ENCODE measurements around the gene GRM7. TPM values are rescaled to one million over a fixed set of nuclear protein-coding genes. Genes with fewer than 3 reads are reported as not detected.

The GRM7 gene
- total and polyA plus RNA-seq, 2 experiments from 2014 or later, result 0.40 TPM; not detected in 1

- TF ChIP-seq ZNF462 (CRISPR knock-in tag; IDR thresholded peaks at IDR 0.05) (no peak), POLR2AphosphoS5 (IDR thresholded peaks at IDR 0.05; ENCODE audit: low read depth) (no peak), ETS1 (IDR thresholded peaks at IDR 0.05) (no peak), CREB1 (CRISPR knock-in tag; IDR thresholded peaks at IDR 0.05; ENCODE audit: low read depth) (no peak), EZH2phosphoT487 (IDR thresholded peaks at IDR 0.05; ENCODE audit: unreplicated experiment) (no peak)
These were observed 584.0 kb downstream of the GRM7 start (continued) for GRCh38 chr3:7444886-7445285.

- Histone ChIP-seq H2AFZ (no peak overlapping the region), H3K27ac (ENCODE audit: low read depth) (no peak overlapping the region), H3K79me2 (replicated peaks; ENCODE audit: insufficient read depth) (no peaks in the 10 kb centered on the region), H3K9me2 (ENCODE audit: insufficient read depth) (no peaks in the 10 kb centered on the region), H3K4me1 (ENCODE audit: insufficient read depth) (no peaks in the 10 kb centered on the region), H3K4me3 (no peak overlapping the region), H3K27me3 (ENCODE audit: insufficient read depth) (no peaks in the 10 kb centered on the region), H3K4me2 (no peak overlapping the region), H3K36me3 (ENCODE audit: insufficient read depth) (no peaks in the 10 kb centered on the region), H3F3A (replicated peaks; ENCODE audit: low read depth) (no peaks in the 10 kb centered on the region), H4K20me1 (replicated peaks; ENCODE audit: insufficient read depth) (no peaks in the 10 kb centered on the region)
- Mint-ChIP-seq H3K36me3 (ENCODE audit: low read depth) (no peaks in the 10 kb centered on the region), H3K4me1 (peaks cover 5% of the 10 kb centered on the region; the same call in 1 of the 3 replicates), H3K9me3 (no peaks in the 10 kb centered on the region), H3K27me3 (ENCODE audit: insufficient read depth, low read depth, poor library complexity) (no peaks in the 10 kb centered on the region), H3K27ac (no peak overlapping the region), H3K4me3 (no peak overlapping the region)
- DNase-seq (ENCODE audit: low spot score) (no peak), ATAC-seq (no peak)
- no peak for TF ChIP-seq EZH2 (IDR thresholded peaks at IDR 0.05; ENCODE audit: low read depth, unreplicated experiment)
- no peak for TF ChIP-seq ZNF114 (CRISPR knock-in tag; IDR thresholded peaks at IDR 0.05)
- TF ChIP-seq EZH2phosphoT487 (IDR thresholded peaks at IDR 0.05; ENCODE audit: unreplicated experiment), result no peak
- TF ChIP-seq CREB1 (CRISPR knock-in tag; IDR thresholded peaks at IDR 0.05; ENCODE audit: low read depth), result no peak
- TF ChIP-seq, protein P1, sequence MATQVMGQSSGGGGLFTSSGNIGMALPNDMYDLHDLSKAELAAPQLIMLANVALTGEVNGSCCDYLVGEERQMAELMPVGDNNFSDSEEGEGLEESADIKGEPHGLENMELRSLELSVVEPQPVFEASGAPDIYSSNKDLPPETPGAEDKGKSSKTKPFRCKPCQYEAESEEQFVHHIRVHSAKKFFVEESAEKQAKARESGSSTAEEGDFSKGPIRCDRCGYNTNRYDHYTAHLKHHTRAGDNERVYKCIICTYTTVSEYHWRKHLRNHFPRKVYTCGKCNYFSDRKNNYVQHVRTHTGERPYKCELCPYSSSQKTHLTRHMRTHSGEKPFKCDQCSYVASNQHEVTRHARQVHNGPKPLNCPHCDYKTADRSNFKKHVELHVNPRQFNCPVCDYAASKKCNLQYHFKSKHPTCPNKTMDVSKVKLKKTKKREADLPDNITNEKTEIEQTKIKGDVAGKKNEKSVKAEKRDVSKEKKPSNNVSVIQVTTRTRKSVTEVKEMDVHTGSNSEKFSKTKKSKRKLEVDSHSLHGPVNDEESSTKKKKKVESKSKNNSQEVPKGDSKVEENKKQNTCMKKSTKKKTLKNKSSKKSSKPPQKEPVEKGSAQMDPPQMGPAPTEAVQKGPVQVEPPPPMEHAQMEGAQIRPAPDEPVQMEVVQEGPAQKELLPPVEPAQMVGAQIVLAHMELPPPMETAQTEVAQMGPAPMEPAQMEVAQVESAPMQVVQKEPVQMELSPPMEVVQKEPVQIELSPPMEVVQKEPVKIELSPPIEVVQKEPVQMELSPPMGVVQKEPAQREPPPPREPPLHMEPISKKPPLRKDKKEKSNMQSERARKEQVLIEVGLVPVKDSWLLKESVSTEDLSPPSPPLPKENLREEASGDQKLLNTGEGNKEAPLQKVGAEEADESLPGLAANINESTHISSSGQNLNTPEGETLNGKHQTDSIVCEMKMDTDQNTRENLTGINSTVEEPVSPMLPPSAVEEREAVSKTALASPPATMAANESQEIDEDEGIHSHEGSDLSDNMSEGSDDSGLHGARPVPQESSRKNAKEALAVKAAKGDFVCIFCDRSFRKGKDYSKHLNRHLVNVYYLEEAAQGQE (IDR thresholded peaks at IDR 0.05; ENCODE audit: unreplicated experiment), result no peak
- no peak for TF ChIP-seq ZNF331 (CRISPR knock-in tag; IDR thresholded peaks at IDR 0.05; ENCODE audit: low read depth)
These were observed 584.4 kb downstream of the GRM7 start for GRCh38 chr3:7445331-7445730.
